A673 (cell line): Measurements from ENCODE around the gene FDX1. TPM values are rescaled to one million over a fixed set of nuclear protein-coding genes. Genes with fewer than 3 reads are reported as not detected.

ENCODE experiments used
- BruUV-seq: library from RNA; stranded (reverse); fragments of 400-500 nt; replicated peaks from 2 replicates; lab custom pipeline; 2021; lab: Mats Ljungman, UMichigan
- CTCF ChIA-PET: fragments of 300-600 bp; sonication (Branson Sonifier 250); formaldehyde crosslinking; loops from one replicate; lab custom pipeline; 2022; ENCODE audit warnings: antibody characterized with exemption; lab: Charles Lee
- POLR2A ChIA-PET: fragments of 300-600 bp; sonication (Branson Sonifier 250); formaldehyde crosslinking; loops from one replicate; lab custom pipeline; 2022; ENCODE audit warnings: antibody characterized with exemption; ENCODE audit not compliant: low non-redundant PET; lab: Charles Lee
- DNase-seq: peaks from one replicate; pipeline ENCODE4 v3.0.0-alpha.2; 2015; ENCODE audit warnings: low spot score
- H3K27ac ChIP-seq: fragments of 200-600 bp; sonication (generic); 2 replicates; pipeline ENCODE4 v1.5.1; 2016; ENCODE audit warnings: mixed run types, low read depth, mild to moderate bottlenecking, mixed read lengths, antibody characterized with exemption, low read length; ENCODE audit not compliant: poor library complexity, severe bottlenecking
- H3K27me3 ChIP-seq: fragments of 200-600 bp; sonication (generic); replicated peaks from 2 replicates; pipeline ENCODE4 v1.6.1; 2017; ENCODE audit warnings: mixed run types, low read depth, mild to moderate bottlenecking, mixed read lengths, antibody characterized with exemption, low read length; ENCODE audit not compliant: insufficient read depth, poor library complexity
- H3K36me3 ChIP-seq: fragments of 200-600 bp; sonication (generic); 2 replicates; pipeline ENCODE4 v1.6.1; 2016; ENCODE audit warnings: mixed run types, mild to moderate bottlenecking, mixed read lengths, antibody characterized with exemption, low read length; ENCODE audit not compliant: insufficient read depth, poor library complexity, severe bottlenecking
- H3K4me1 ChIP-seq: fragments of 200-600 bp; sonication (generic); 2 replicates; pipeline ENCODE4 v1.6.1; 2017; ENCODE audit warnings: mixed run types, mild to moderate bottlenecking, mixed read lengths, antibody characterized with exemption, low read length; ENCODE audit not compliant: insufficient read depth, poor library complexity, severe bottlenecking
- H3K4me3 ChIP-seq: fragments of 200-600 bp; sonication (generic); 2 replicates; pipeline ENCODE4 v1.5.1; 2016; ENCODE audit warnings: low read depth, mixed run types, mild to moderate bottlenecking, mixed read lengths, low read length; ENCODE audit not compliant: poor library complexity, severe bottlenecking
- H3K9me3 ChIP-seq: fragments of 200-600 bp; sonication (generic); 2 replicates; pipeline ENCODE4 v1.6.1; 2016; ENCODE audit warnings: mixed run types, low read depth, mild to moderate bottlenecking, mixed read lengths, antibody characterized with exemption, low read length; ENCODE audit not compliant: poor library complexity, severe bottlenecking
- EZH2 ChIP-seq: fragments of 200-600 bp; sonication (generic); IDR thresholded peaks from 2 replicates; pipeline ENCODE4 v1.6.1; 2017; ENCODE audit warnings: borderline replicate concordance, low read depth, mild to moderate bottlenecking, mixed read lengths, antibody characterized with exemption, low read length; ENCODE audit not compliant: poor library complexity, severe bottlenecking
- intact Hi-C: fragments of 100-400 bp; cut with micrococcal nuclease; formaldehyde crosslinking; loops from one replicate; pipeline ENCODE4 v1.10.0; 2022; ENCODE audit not compliant: unreplicated experiment
- total RNA-seq: library from RNA; stranded (reverse); gene quantifications from 2 replicates; pipeline ENCODE4 v1.2.3, GENCODE V29; 2021
- TF ChIP-seq, protein P1 (sequence below): fragments of 300-800, 200-600 bp; sonication (generic); conservative IDR thresholded peaks from 2 replicates; pipeline ENCODE4 v1.5.1; 2017; ENCODE audit warnings: low read depth, mild to moderate bottlenecking, antibody characterized with exemption, low read length, moderate library complexity, mixed read lengths

FDX1 gene
- total RNA-seq, 1 experiment from 2014 or later = 62.3 TPM

DNA sequence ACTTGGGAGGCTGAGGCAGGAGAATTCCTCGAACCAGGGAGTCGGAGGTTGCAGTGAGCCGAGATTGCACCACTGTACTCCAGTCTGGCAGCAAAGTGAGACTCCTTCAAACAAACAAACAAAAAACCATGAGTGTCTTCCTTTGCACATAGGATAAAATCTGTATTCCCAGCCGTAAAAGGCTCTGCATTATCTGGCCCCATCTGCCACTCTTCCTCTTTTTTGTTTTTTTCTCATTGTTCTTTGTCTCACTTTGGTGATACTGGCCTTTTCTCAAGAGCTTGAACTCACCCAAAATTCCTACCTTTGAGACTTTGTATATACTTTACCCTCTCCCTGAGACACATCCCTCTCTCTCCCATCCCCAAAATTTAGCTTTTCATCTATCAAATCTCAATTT is 17.6 kb downstream of the FDX1 start:
- Histone ChIP-seq H3K27ac (no peak overlapping the region), H3K4me3 (no peak overlapping the region), H3K4me1 (peaks cover 20% of the 10 kb centered on the region), H3K36me3 (peaks cover 72% of the 10 kb centered on the region), H3K27me3 (no peaks in the 10 kb centered on the region), H3K9me3 (no peaks in the 10 kb centered on the region)
- intact Hi-C loops = no loop called here
- no peak for DNase-seq
- TF ChIP-seq, protein P1, sequence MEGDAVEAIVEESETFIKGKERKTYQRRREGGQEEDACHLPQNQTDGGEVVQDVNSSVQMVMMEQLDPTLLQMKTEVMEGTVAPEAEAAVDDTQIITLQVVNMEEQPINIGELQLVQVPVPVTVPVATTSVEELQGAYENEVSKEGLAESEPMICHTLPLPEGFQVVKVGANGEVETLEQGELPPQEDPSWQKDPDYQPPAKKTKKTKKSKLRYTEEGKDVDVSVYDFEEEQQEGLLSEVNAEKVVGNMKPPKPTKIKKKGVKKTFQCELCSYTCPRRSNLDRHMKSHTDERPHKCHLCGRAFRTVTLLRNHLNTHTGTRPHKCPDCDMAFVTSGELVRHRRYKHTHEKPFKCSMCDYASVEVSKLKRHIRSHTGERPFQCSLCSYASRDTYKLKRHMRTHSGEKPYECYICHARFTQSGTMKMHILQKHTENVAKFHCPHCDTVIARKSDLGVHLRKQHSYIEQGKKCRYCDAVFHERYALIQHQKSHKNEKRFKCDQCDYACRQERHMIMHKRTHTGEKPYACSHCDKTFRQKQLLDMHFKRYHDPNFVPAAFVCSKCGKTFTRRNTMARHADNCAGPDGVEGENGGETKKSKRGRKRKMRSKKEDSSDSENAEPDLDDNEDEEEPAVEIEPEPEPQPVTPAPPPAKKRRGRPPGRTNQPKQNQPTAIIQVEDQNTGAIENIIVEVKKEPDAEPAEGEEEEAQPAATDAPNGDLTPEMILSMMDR = no peak
- no peak for TF ChIP-seq EZH2
- CTCF ChIA-PET = interaction anchor here (0.7 kb wide), 1 partner anchor 84 kb away, joined by 6 read pairs; no protein-coding TSS in a partner anchor
- no TSS peak for BruUV-seq
- POLR2A ChIA-PET = no interaction called here

DNA sequence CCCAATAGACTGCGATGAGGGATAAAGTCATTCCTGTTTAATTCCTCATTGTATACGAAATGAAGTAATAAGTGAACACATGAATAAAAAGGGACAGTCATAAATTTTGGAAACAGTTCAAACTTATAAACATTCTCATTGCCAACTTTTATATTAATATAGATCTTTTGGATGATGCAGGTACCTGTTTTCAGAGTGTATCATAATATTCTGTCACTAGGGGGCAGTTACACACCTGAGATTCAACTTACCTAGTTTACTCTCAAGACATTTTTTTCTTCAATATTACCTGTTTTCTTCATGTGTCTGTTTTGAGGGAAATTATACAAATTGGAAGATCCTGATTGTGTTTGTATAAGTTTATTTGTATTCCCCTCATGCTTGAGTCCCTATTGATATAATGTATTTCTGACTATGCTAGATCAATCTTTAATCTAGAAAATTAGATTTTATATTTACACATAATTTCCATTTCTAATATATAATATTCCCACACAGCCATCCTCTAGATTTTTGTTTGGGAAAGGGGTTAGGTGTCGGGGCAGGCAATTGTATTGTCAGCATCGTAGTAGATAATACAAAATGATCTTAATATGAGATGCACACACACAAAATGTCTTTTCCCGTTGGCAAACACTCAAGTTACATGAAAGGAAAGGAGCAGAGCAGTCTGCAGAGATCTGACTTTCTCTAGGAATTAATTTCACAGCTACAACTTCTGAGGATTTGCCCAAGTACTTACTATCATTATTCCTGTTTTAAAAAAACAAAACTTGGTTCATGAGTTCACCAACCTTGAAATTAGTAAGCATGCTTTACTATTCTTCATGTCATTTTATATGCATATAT is 18.4 kb downstream of the FDX1 start:
- intact Hi-C loops = no loop called here
- no peak for DNase-seq
- Histone ChIP-seq H3K4me1 (peaks cover 20% of the 10 kb centered on the region), H3K27ac (no peak overlapping the region), H3K36me3 (peaks cover 69% of the 10 kb centered on the region), H3K27me3 (no peaks in the 10 kb centered on the region), H3K4me3 (no peak overlapping the region), H3K9me3 (no peaks in the 10 kb centered on the region)
- CTCF ChIA-PET = no interaction called here
- TF ChIP-seq, protein P1 = peak; percentile 65
- TF ChIP-seq EZH2 = no peak
- POLR2A ChIA-PET = no interaction called here
- no TSS peak for BruUV-seq

DNA sequence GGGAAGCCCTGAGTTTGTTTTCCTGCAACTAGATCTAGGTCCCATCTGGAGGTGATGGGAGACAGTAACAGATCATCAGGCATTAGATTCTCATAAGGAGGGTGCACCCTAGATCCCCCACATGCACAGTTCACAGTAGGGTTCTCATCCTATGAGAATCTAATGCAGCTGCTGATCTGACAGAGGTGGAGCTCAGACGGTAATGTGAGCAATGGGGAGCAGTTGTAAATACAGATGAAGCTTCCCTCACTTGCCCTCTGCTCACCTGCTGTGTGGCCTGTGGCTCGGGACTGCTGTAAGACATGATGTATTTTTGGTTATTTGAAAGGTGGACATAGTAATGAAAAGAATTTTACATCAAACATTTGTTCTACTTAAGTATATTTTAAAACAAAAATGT is 20.5 kb downstream of the FDX1 start:
- BruUV-seq = no TSS peak
- POLR2A ChIA-PET = no interaction called here

More for the DNA sequence above, 20.5 kb downstream of the FDX1 start:
- Histone ChIP-seq H3K4me3 (no peak overlapping the region), H3K27me3 (no peaks in the 10 kb centered on the region), H3K9me3 (no peaks in the 10 kb centered on the region), H3K36me3 (peaks cover 55% of the 10 kb centered on the region), H3K27ac (no peak overlapping the region), H3K4me1 (peaks cover 27% of the 10 kb centered on the region)
- DNase-seq = no peak
- intact Hi-C loops = no loop called here
- CTCF ChIA-PET = no interaction called here
- TF ChIP-seq, protein P1 = no peak
- TF ChIP-seq EZH2 = no peak
